Measurements from ENCODE around the gene DOCK6. TPM values are rescaled to one million over a fixed set of nuclear protein-coding genes. Genes with fewer than 3 reads are reported as not detected.
A peak's percentile ranks its signal among the peaks of the same experiment; 100 is the strongest.

The DOCK6 gene
- total and polyA plus RNA-seq, 2 of the 13 experiments (the other 11 are each of a cell fraction or from before 2014, with no cell fraction given): 5.4 to 38.1 TPM

DNA sequence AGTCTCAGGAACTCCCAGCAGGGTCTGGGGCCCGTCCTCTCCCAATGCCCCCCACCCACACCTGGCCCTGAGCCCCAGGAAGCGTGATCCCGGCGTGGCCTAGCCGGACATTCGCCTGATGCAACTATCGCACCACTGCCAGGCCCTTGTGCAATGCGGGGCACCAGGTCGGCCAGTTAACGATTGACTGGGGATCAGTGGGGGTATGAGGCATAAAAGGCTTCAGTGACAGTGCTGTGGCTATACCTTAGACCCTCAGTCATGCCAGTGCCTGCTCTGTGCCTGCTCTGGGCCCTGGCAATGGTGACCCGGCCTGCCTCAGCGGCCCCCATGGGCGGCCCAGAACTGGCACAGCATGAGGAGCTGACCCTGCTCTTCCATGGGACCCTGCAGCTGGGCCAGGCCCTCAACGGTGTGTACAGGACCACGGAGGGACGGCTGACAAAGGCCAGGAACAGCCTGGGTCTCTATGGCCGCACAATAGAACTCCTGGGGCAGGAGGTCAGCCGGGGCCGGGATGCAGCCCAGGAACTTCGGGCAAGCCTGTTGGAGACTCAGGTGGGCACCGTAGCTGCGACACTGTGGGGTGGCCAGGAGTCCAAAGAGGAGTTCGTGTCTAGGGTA lies 22.8 kb downstream of the DOCK6 start, which contains the start of gene ANGPTL8 (continued):
- TF ChIP-seq, protein P1, sequence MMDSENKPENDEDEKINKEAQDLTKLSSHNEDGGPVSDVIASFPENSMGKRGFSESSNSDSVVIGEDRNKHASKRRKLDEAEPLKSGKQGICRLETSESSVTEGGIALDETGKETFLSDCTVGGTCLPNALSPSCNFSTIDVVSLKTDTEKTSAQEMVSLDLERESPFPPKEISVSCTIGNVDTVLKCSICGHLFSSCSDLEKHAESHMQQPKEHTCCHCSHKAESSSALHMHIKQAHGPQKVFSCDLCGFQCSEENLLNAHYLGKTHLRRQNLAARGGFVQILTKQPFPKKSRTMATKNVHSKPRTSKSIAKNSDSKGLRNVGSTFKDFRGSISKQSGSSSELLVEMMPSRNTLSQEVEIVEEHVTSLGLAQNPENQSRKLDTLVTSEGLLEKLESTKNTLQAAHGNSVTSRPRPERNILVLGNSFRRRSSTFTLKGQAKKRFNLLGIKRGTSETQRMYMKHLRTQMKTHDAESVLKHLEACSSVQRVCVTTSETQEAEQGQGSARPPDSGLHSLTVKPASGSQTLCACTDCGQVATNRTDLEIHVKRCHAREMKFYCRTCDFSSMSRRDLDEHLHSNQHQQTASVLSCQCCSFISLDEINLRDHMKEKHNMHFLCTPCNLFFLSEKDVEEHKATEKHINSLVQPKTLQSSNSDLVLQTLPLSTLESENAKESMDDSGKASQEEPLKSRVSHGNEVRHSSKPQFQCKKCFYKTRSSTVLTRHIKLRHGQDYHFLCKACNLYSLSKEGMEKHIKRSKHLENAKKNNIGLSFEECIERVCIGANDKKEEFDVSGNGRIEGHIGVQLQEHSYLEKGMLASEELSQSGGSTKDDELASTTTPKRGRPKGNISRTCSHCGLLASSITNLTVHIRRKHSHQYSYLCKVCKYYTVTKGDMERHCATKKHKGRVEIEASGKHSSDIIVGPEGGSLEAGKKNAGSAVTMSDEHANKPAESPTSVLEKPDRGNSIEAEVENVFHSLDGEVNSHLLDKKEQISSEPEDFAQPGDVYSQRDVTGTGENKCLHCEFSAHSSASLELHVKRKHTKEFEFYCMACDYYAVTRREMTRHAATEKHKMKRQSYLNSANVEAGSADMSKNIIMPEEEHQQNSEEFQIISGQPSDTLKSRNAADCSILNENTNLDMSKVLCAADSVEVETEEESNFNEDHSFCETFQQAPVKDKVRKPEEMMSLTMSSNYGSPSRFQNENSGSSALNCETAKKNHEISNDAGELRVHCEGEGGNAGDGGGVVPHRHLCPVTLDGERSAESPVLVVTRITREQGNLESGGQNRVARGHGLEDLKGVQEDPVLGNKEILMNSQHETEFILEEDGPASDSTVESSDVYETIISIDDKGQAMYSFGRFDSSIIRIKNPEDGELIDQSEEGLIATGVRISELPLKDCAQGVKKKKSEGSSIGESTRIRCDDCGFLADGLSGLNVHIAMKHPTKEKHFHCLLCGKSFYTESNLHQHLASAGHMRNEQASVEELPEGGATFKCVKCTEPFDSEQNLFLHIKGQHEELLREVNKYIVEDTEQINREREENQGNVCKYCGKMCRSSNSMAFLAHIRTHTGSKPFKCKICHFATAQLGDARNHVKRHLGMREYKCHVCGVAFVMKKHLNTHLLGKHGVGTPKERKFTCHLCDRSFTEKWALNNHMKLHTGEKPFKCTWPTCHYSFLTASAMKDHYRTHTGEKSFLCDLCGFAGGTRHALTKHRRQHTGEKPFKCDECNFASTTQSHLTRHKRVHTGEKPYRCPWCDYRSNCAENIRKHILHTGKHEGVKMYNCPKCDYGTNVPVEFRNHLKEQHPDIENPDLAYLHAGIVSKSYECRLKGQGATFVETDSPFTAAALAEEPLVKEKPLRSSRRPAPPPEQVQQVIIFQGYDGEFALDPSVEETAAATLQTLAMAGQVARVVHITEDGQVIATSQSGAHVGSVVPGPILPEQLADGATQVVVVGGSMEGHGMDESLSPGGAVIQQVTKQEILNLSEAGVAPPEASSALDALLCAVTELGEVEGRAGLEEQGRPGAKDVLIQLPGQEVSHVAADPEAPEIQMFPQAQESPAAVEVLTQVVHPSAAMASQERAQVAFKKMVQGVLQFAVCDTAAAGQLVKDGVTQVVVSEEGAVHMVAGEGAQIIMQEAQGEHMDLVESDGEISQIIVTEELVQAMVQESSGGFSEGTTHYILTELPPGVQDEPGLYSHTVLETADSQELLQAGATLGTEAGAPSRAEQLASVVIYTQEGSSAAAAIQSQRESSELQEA (CRISPR knock-in tag; IDR thresholded peaks at IDR 0.05; ENCODE audit: not compliant biosample characterization): peak; percentile 84
- TF ChIP-seq, protein P2, sequence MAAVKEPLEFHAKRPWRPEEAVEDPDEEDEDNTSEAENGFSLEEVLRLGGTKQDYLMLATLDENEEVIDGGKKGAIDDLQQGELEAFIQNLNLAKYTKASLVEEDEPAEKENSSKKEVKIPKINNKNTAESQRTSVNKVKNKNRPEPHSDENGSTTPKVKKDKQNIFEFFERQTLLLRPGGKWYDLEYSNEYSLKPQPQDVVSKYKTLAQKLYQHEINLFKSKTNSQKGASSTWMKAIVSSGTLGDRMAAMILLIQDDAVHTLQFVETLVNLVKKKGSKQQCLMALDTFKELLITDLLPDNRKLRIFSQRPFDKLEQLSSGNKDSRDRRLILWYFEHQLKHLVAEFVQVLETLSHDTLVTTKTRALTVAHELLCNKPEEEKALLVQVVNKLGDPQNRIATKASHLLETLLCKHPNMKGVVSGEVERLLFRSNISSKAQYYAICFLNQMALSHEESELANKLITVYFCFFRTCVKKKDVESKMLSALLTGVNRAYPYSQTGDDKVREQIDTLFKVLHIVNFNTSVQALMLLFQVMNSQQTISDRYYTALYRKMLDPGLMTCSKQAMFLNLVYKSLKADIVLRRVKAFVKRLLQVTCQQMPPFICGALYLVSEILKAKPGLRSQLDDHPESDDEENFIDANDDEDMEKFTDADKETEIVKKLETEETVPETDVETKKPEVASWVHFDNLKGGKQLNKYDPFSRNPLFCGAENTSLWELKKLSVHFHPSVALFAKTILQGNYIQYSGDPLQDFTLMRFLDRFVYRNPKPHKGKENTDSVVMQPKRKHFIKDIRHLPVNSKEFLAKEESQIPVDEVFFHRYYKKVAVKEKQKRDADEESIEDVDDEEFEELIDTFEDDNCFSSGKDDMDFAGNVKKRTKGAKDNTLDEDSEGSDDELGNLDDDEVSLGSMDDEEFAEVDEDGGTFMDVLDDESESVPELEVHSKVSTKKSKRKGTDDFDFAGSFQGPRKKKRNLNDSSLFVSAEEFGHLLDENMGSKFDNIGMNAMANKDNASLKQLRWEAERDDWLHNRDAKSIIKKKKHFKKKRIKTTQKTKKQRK (IDR thresholded peaks at IDR 0.05; ENCODE audit: low read length): no peak
- no peak; the same call in 1 of the 2 replicates for TF ChIP-seq GZF1 (CRISPR knock-in tag; IDR thresholded peaks at IDR 0.05)
- TF ChIP-seq, protein P3, sequence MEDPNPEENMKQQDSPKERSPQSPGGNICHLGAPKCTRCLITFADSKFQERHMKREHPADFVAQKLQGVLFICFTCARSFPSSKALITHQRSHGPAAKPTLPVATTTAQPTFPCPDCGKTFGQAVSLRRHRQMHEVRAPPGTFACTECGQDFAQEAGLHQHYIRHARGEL (CRISPR knock-in tag; IDR thresholded peaks at IDR 0.05): peak; percentile 81; the same call in 1 of the 2 replicates
- TF ChIP-seq, protein P4, sequence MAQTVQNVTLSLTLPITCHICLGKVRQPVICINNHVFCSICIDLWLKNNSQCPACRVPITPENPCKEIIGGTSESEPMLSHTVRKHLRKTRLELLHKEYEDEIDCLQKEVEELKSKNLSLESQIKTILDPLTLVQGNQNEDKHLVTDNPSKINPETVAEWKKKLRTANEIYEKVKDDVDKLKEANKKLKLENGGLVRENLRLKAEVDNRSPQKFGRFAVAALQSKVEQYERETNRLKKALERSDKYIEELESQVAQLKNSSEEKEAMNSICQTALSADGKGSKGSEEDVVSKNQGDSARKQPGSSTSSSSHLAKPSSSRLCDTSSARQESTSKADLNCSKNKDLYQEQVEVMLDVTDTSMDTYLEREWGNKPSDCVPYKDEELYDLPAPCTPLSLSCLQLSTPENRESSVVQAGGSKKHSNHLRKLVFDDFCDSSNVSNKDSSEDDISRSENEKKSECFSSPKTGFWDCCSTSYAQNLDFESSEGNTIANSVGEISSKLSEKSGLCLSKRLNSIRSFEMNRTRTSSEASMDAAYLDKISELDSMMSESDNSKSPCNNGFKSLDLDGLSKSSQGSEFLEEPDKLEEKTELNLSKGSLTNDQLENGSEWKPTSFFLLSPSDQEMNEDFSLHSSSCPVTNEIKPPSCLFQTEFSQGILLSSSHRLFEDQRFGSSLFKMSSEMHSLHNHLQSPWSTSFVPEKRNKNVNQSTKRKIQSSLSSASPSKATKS (CRISPR knock-in tag; IDR thresholded peaks at IDR 0.05): peak; percentile 77; the same call in 1 of the 2 replicates
- TF ChIP-seq ZNF431 (CRISPR knock-in tag; IDR thresholded peaks at IDR 0.05; ENCODE audit: borderline replicate concordance, low read depth): peak; percentile 97
- TF ChIP-seq ZNF670 (CRISPR knock-in tag; IDR thresholded peaks at IDR 0.05; ENCODE audit: borderline replicate concordance): peak; percentile 96
- TF ChIP-seq ZNF598 (CRISPR knock-in tag; IDR thresholded peaks at IDR 0.05; ENCODE audit: borderline replicate concordance): peak; percentile 96; the same call in 1 of the 2 replicates
- TF ChIP-seq, protein P5, sequence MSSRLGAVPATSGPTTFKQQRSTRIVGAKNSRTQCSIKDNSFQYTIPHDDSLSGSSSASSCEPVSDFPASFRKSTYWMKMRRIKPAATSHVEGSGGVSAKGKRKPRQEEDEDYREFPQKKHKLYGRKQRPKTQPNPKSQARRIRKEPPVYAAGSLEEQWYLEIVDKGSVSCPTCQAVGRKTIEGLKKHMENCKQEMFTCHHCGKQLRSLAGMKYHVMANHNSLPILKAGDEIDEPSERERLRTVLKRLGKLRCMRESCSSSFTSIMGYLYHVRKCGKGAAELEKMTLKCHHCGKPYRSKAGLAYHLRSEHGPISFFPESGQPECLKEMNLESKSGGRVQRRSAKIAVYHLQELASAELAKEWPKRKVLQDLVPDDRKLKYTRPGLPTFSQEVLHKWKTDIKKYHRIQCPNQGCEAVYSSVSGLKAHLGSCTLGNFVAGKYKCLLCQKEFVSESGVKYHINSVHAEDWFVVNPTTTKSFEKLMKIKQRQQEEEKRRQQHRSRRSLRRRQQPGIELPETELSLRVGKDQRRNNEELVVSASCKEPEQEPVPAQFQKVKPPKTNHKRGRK (CRISPR knock-in tag; IDR thresholded peaks at IDR 0.05): no peak
- TF ChIP-seq CCAR2 (optimal IDR thresholded peaks at IDR 0.05; ENCODE audit: low read depth, low read length): peak; percentile 43
- TF ChIP-seq KLF13 (CRISPR knock-in tag; IDR thresholded peaks at IDR 0.05): no peak
- peak; percentile 62; the same call in 1 of the 2 replicates for TF ChIP-seq ZMAT3 (CRISPR knock-in tag; conservative IDR thresholded peaks at IDR 0.05)

Measured in HepG2 (cell line).